IPS-15b (cell line): Measurements from ENCODE around the gene SLC25A44.

Experiments used
- H3K27me3 ChIP-seq: one replicate; pipeline ENCODE4 v1.6.1; 2013; ENCODE audit warnings: low read length; ENCODE audit not compliant: control insufficient read depth, insufficient read depth
- H3K36me3 ChIP-seq: one replicate; pipeline ENCODE4 v1.6.1; 2013; ENCODE audit warnings: low read length; ENCODE audit not compliant: control insufficient read depth, insufficient read depth
- H3K4me1 ChIP-seq: one replicate; pipeline ENCODE4 v1.6.1; 2013; ENCODE audit warnings: mild to moderate bottlenecking, low read length; ENCODE audit not compliant: control insufficient read depth, insufficient read depth
- H3K4me3 ChIP-seq: one replicate; pipeline ENCODE4 v1.5.1; 2013; ENCODE audit warnings: low read depth, low read length
- H3K9ac ChIP-seq: one replicate; pipeline ENCODE4 v1.6.1; 2013; ENCODE audit warnings: low read depth, mild to moderate bottlenecking, low read length
- H3K9me3 ChIP-seq: one replicate; pipeline ENCODE4 v1.6.1; 2013; ENCODE audit warnings: mild to moderate bottlenecking, low read length; ENCODE audit not compliant: control insufficient read depth, insufficient read depth

Gene SLC25A44

DNA sequence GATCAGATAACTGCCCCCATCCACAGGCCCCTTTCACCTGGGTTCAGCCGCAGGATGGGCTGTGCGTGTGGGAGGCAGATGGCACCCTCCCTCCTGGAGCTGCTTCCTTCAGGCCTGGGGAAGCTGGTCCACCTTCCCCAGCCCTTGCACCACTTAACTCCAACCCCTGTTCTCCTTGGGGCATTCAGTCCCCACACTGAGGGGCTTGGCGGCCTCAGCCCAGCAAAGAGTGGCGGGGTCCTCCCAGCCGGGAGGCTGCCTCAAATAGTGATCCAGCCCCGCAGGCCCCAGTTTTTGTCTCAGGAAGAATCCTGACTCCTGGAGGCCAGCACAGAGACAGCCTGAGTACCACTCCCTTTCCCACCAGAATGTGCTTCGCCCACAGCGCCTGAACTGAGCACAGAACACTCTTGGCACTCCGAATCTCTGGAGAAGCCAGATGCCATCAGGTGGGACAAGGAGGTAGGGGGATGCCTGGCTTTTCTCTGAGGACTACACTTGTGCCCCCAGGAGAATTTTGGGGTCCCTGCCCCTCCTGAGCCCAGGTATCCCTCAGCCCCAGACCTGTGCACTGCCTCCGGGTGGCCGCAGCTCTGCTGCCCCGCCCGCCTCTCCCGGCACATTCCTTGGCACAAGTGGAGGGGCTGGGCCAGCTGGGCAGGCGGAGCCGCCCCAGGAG lies 53.0 kb downstream of the SLC25A44 start:
- Histone ChIP-seq H3K36me3 (peaks cover 27% of the 10 kb centered on the region), H3K27me3 (no peaks in the 10 kb centered on the region), H3K9me3 (no peaks in the 10 kb centered on the region), H3K4me1 (no peaks in the 10 kb centered on the region), H3K9ac (no peak overlapping the region), H3K4me3 (no peak overlapping the region)

DNA sequence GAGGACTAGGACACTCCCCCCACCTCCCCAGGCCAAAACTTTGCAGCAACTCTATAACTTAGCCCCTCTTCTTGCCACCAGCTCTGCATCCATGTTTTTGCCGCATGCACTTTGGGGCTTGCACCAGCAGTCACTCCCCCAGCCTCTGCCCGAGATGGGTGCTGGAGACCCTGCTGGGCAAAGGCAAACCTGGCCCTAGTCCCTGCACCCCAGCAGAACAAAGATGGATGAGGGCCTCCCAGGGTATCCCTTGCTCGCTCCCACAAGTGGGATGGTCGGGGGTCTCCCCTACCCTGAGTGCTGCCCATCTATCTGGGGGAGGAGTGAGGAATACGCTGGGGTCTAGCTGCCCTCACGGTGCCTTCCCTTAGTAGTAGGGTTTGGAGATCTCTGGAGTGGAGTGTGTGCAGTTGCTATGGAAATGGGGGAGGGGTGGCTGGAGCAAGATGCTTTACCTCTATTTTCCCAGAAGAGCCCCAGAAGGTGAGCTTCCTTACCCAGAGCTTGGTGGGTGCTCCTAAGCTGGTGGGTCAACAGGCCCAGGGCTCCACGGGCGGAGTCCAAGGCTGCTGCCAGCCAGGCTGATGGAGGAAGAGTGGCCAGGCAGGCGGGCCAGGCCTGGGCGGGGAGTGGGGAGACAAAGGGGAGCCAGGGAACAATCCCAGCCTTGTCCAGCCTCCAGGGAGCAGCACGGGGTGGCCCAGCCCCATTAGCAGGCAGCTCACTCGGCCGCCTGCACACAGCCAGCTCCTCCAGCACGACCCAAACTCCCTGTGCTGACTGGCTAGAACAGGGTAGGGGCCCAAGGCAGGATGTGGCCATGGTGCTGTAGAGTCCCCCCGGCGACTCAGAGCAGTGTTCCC lies 53.8 kb downstream of the SLC25A44 start, which contains the start of gene PAQR6:
Gene PAQR6 (minus strand): TSS at position 597 of the 863 bp plus-strand sequence. CDS start 1,325 bp downstream, outside the sequence.
- Histone ChIP-seq H3K9ac (no peak within 1 kb of the TSS), H3K4me1 (no peaks in the 10 kb centered on the region), H3K9me3 (no peaks in the 10 kb centered on the region), H3K36me3 (peaks cover 35% of the 10 kb centered on the region), H3K27me3 (no peaks in the 10 kb centered on the region), H3K4me3 (no peak within 1 kb of the TSS)

DNA sequence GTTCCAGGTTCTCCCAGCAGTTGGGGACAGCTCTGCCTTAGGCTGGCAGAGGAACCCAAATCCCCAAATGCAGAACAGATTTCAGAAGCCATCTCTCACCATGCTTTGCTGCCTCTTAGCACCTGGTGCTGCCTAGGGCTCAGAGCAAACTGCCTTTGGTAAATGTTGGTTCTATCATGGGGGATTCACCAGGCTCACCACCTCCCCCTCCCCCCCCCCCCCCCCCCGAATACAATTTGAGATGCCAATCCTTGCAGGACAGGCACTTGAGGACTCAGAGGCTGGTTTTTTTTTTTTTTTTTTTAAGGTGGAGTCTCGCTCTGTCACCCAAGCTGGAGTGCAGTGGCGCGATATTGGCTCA lies 54.4 kb downstream of the SLC25A44 start:
- no peaks in the 10 kb centered on the region for H3K9me3 ChIP-seq
- no peak overlapping the region for H3K9ac ChIP-seq
- no peaks in the 10 kb centered on the region for H3K4me1 ChIP-seq
- H3K27me3 ChIP-seq = no peaks in the 10 kb centered on the region
- peaks cover 41% of the 10 kb centered on the region for H3K36me3 ChIP-seq
- no peak overlapping the region for H3K4me3 ChIP-seq

DNA sequence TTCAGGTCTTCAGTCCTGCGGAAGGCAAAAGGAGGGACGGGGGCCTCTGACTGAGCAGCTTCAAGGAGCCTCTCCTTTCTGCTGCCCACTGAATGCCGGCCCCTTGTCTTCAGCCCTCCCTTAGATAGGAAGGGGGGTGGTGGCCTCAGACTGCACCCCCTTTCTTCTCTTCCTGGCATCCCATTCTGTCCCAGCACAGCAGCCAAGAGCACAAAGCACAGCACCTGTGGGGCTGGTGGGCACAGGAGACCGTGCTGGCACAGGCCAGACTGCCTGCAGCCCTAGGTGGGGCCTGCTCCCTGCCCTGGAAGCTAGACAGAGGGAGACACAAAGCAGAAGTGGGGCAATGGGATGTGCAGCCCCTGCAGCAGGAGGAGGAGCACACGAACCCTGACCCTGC lies 55.7 kb downstream of the SLC25A44 start:
- no peaks in the 10 kb centered on the region for H3K27me3 ChIP-seq
- H3K4me3 ChIP-seq = no peak overlapping the region
- H3K36me3 ChIP-seq = peaks cover 49% of the 10 kb centered on the region
- H3K9me3 ChIP-seq = no peaks in the 10 kb centered on the region
- no peaks in the 10 kb centered on the region for H3K4me1 ChIP-seq
- no peak overlapping the region for H3K9ac ChIP-seq

DNA sequence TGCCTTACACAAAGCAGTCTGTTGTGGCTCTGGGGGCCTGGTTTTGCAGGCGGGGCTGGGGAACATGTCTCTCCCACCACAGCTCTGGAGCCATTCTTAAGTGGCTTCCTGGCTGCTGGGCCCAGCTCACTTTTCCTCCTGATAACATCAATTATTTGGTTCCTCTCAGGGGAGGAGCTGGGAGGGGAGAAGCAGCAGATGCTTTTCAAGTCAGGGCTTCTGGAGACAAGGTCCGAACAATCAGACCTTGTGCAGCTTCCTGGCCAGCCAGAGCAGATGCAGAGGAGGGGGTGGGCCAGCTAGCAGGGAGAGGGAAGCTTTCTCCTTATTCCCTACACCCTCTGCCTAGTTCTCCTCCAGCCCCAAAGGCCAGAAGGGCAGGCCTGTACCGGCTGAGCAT lies 57.6 kb downstream of the SLC25A44 start:
- Histone ChIP-seq H3K4me1 (no peaks in the 10 kb centered on the region), H3K9ac (no peak overlapping the region), H3K36me3 (peaks cover 53% of the 10 kb centered on the region)

DNA sequence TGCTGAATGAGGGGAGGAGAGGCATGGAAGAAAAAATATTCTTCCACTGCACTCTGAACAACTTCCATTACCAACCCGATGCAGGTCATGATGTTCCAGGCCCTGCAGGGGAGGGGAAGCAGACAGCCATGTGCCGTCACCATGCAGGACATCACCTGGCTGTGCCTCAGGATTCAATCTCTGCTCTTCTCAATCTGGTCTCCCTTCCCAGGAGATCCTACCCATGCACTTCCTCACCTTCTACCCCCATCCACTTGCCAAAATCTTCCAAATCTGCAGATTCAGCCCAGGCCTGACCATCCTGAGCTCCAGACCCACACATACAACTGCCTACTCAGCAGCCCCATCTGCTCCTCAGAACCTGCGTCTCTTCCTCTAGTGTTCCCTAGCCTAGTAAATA lies 59.7 kb downstream of the SLC25A44 start:
- no peaks in the 10 kb centered on the region for H3K9me3 ChIP-seq
- H3K9ac ChIP-seq = no peak overlapping the region
- no peak overlapping the region for H3K4me3 ChIP-seq
- peaks cover 70% of the 10 kb centered on the region for H3K36me3 ChIP-seq
- H3K27me3 ChIP-seq = no peaks in the 10 kb centered on the region
- no peaks in the 10 kb centered on the region for H3K4me1 ChIP-seq

More for the DNA sequence above, 57.6 kb downstream of the SLC25A44 start:
- no peaks in the 10 kb centered on the region for H3K27me3 ChIP-seq
- no peaks in the 10 kb centered on the region for H3K9me3 ChIP-seq
- H3K4me3 ChIP-seq = no peak overlapping the region

DNA sequence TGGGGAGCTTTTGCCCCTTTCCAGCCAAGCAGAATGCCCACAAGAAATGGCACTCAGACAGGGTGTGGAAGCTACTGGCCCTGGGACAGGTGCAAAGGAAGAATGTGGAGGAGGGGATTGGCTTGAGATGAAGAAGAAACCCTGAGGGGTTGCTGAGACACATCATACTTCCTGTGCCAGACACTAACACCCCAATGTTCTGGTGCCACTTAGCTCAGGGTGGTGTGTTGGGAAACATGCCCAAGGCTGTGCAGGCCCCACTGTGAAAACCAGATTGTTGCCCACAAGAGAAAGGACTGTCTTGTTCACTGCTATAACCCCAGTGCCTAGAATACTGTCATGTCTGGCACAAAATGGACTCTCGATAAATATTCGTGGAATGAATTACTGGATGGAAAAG lies 63.8 kb downstream of the SLC25A44 start:
- Histone ChIP-seq H3K9me3 (no peaks in the 10 kb centered on the region), H3K9ac (no peak overlapping the region), H3K4me1 (no peaks in the 10 kb centered on the region), H3K4me3 (no peak overlapping the region), H3K36me3 (peaks cover 67% of the 10 kb centered on the region), H3K27me3 (no peaks in the 10 kb centered on the region)

DNA sequence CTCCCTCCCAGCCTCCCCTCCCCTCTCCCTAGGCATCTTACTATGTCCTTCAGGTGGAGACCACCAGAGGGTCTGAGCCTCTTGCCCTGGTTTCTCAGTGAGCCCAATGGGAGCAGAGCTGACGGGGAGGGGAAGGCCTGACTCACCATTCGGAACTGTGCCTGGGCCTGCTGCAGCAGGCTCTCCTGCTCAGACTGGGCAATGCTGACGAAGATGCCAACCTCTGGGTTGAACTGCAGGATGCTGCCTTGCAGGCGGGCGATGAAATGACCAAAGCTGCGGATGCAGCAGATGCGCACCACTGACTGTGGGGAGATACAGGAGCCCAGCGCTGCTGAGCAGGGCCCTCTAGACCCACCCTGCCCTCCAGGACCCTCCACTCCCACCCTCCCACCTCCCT lies 65.0 kb downstream of the SLC25A44 start:
- Histone ChIP-seq H3K9ac (no peak overlapping the region), H3K4me1 (no peaks in the 10 kb centered on the region), H3K4me3 (no peak overlapping the region), H3K9me3 (no peaks in the 10 kb centered on the region), H3K36me3 (peaks cover 64% of the 10 kb centered on the region), H3K27me3 (no peaks in the 10 kb centered on the region)

DNA sequence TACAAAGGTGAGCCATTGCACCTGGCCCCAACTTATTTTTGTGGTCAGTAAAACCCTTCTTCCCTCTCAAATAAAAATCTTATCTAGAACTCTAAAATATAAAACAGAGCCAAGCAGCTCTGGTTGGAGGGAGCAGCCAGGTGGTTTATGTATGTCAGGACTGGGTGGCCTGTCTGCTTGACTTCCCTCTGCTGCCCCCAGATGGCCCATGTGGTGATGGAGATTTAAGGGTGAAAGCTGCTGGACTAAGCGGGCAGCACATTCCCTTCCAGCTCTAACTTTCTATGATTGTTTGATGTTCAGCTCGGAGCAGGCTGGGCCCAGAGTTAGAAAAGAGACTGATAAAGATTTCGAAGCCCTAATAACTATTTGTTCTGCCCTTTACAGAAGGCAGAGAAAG lies 65.9 kb downstream of the SLC25A44 start:
- Histone ChIP-seq H3K9me3 (no peaks in the 10 kb centered on the region), H3K27me3 (no peaks in the 10 kb centered on the region), H3K9ac (no peak overlapping the region), H3K4me3 (no peak overlapping the region), H3K36me3 (peaks cover 67% of the 10 kb centered on the region), H3K4me1 (no peaks in the 10 kb centered on the region)

DNA sequence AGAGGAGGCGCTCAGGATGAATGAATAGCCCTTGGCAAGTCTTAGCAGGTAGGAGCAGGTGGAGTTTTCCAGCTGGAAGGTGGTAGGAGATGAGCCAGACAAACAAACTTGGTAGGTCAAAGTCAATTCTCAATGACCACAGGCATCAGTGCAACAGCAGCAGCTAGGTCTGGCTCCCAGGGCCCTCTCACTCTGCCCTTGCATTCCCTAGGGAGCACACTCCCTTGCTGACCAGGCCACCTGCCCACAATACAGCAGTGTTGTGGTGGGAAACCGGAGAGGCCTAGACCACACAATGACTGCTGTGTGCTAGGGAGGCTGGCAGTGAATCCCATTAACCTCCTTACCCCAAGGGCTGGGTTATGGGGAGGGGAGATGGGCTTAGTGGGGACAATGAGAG lies 67.0 kb downstream of the SLC25A44 start:
- Histone ChIP-seq H3K27me3 (no peaks in the 10 kb centered on the region), H3K36me3 (peaks cover 78% of the 10 kb centered on the region), H3K4me3 (no peak overlapping the region), H3K9ac (no peak overlapping the region), H3K9me3 (no peaks in the 10 kb centered on the region), H3K4me1 (no peaks in the 10 kb centered on the region)
